Kidney tubule cell (primary cell): ENCODE data around the gene TSHZ3.
A peak's percentile ranks its signal among the peaks of the same experiment; 100 is the strongest.

ENCODE experiments used
- DNase-seq: peaks from one replicate; pipeline ENCODE4 v3.0.0-alpha.2; 2018; ENCODE audit warnings: low spot score

Gene TSHZ3

GRCh38 chr19:31353833-31354232 is 4.6 kb upstream of the TSHZ3 start:
- DNase-seq: no peak

- DNase-seq: no peak
These were observed 3.8 kb upstream of the TSHZ3 start for GRCh38 chr19:31352782-31353651.

- DNase-seq: no peak
These were observed 3.1 kb upstream of the TSHZ3 start for GRCh38 chr19:31352296-31352781.

GRCh38 chr19:31351855-31352195 is 2.6 kb upstream of the TSHZ3 start:
- DNase-seq: no peak

- DNase-seq: peak; percentile 59
These were observed 2.0 kb upstream of the TSHZ3 start for GRCh38 chr19:31351056-31351854.

GRCh38 chr19:31350693-31351055 is 1.4 kb upstream of the TSHZ3 start:
- DNase-seq: peak; percentile 33

GRCh38 chr19:31350033-31350692 is 927 bp upstream of the TSHZ3 start:
- DNase-seq: no peak

GRCh38 chr19:31348481-31349159 is 616 bp downstream of the TSHZ3 start:
- no peak for DNase-seq

GRCh38 chr19:31347828-31348392 is 1.3 kb downstream of the TSHZ3 start:
- DNase-seq: no peak

GRCh38 chr19:31347354-31347753 is 1.9 kb downstream of the TSHZ3 start:
- DNase-seq: no peak

- no peak for DNase-seq
These were observed 2.8 kb downstream of the TSHZ3 start for GRCh38 chr19:31346184-31347059.

GRCh38 chr19:31344403-31344802 is 4.8 kb downstream of the TSHZ3 start:
- no peak for DNase-seq

- no peak for DNase-seq
These were observed 6.3 kb downstream of the TSHZ3 start for GRCh38 chr19:31342926-31343325.

- DNase-seq: no peak
These were observed 8.9 kb downstream of the TSHZ3 start for GRCh38 chr19:31340042-31341025.

- DNase-seq: no peak
These were observed 9.8 kb downstream of the TSHZ3 start for GRCh38 chr19:31339411-31339810.

GRCh38 chr19:31338069-31338776 is 11.0 kb downstream of the TSHZ3 start:
- DNase-seq: peak; percentile 13

- no peak for DNase-seq
These were observed 12.0 kb downstream of the TSHZ3 start for GRCh38 chr19:31337008-31337914.

GRCh38 chr19:31335716-31336115 is 13.5 kb downstream of the TSHZ3 start:
- no peak for DNase-seq
